ENCODE results near the gene POLE.

GRCh38 chr12:132610866-132611602 is 76.1 kb downstream of the POLE start:
- no peak for TF ChIP-seq POLR2A (IDR thresholded peaks at IDR 0.05)
- TF ChIP-seq CTCF (IDR thresholded peaks at IDR 0.05), result no peak
- no peak for TF ChIP-seq POLR2AphosphoS5 (IDR thresholded peaks at IDR 0.05; ENCODE audit: insufficient read depth in 1 of 2, low read depth in 1 of 2)

All from vagina (tissue), 2 donors.